WTC11 (cell line): ENCODE measurements around the gene SNTB2.

Experiments used
- CTCF ChIP-seq: fragments of 200-600 bp; IDR thresholded peaks from 2 replicates; pipeline ENCODE4 v1.8.0; 2022; ENCODE audit warnings: antibody characterized with exemption
- FOXK1 ChIP-seq: sonication (generic); formaldehyde crosslinking; IDR thresholded peaks from 2 replicates; pipeline ENCODE4 v1.8.0; 2022; ENCODE audit warnings: mild to moderate bottlenecking, moderate library complexity, missing genetic modification reagents
- FOXP1 ChIP-seq: sonication (generic); formaldehyde crosslinking; IDR thresholded peaks from 2 replicates; pipeline ENCODE4 v1.8.0; 2022; ENCODE audit warnings: missing genetic modification reagents, mild to moderate bottlenecking, moderate library complexity, borderline replicate concordance
- KAT7 ChIP-seq: sonication (generic); formaldehyde crosslinking; IDR thresholded peaks from 2 replicates; pipeline ENCODE4 v1.8.1; 2023; ENCODE audit warnings: missing genetic modification reagents, mild to moderate bottlenecking, borderline replicate concordance
- OVOL2 ChIP-seq: fragments of 250-450 bp; sonication (Bioruptor Pico); IDR thresholded peaks from 2 replicates; pipeline ENCODE4 v1.9.0; 2021; ENCODE audit warnings: mild to moderate bottlenecking, borderline replicate concordance
- PREB ChIP-seq: sonication (generic); formaldehyde crosslinking; IDR thresholded peaks from 2 replicates; pipeline ENCODE4 v1.8.1; 2022; ENCODE audit warnings: mild to moderate bottlenecking, missing genetic modification reagents, moderate library complexity, borderline replicate concordance
- RELA ChIP-seq: sonication (generic); formaldehyde crosslinking; IDR thresholded peaks from 2 replicates; pipeline ENCODE4 v1.8.1; 2022; ENCODE audit warnings: missing genetic modification reagents, mild to moderate bottlenecking, borderline replicate concordance
- TF ChIP-seq, protein P1 (sequence below): sonication (generic); formaldehyde crosslinking; conservative IDR thresholded peaks from 2 replicates; pipeline ENCODE4 v1.8.1; 2023; ENCODE audit warnings: mild to moderate bottlenecking, low read depth, missing genetic modification reagents, moderate library complexity
- TF ChIP-seq, protein P2 (sequence below): sonication (generic); formaldehyde crosslinking; IDR thresholded peaks from 2 replicates; pipeline ENCODE4 v1.8.1; 2023; ENCODE audit warnings: mild to moderate bottlenecking, missing genetic modification reagents
- TF ChIP-seq, protein P3 (sequence below): sonication (generic); formaldehyde crosslinking; IDR thresholded peaks from 2 replicates; pipeline ENCODE4 v1.8.0; 2022; ENCODE audit warnings: mild to moderate bottlenecking, missing genetic modification reagents
- TF ChIP-seq, protein P4 (sequence below): sonication (generic); formaldehyde crosslinking; IDR thresholded peaks from 2 replicates; pipeline ENCODE4 v1.8.1; 2023; ENCODE audit warnings: mild to moderate bottlenecking, moderate library complexity, missing genetic modification reagents

- TF ChIP-seq, protein P1, sequence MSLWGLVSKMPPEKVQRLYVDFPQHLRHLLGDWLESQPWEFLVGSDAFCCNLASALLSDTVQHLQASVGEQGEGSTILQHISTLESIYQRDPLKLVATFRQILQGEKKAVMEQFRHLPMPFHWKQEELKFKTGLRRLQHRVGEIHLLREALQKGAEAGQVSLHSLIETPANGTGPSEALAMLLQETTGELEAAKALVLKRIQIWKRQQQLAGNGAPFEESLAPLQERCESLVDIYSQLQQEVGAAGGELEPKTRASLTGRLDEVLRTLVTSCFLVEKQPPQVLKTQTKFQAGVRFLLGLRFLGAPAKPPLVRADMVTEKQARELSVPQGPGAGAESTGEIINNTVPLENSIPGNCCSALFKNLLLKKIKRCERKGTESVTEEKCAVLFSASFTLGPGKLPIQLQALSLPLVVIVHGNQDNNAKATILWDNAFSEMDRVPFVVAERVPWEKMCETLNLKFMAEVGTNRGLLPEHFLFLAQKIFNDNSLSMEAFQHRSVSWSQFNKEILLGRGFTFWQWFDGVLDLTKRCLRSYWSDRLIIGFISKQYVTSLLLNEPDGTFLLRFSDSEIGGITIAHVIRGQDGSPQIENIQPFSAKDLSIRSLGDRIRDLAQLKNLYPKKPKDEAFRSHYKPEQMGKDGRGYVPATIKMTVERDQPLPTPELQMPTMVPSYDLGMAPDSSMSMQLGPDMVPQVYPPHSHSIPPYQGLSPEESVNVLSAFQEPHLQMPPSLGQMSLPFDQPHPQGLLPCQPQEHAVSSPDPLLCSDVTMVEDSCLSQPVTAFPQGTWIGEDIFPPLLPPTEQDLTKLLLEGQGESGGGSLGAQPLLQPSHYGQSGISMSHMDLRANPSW (CRISPR knock-in tag): no peak
- TF ChIP-seq CTCF (no peak), OVOL2 (no peak), FOXP1 (CRISPR knock-in tag) (no peak), PREB (CRISPR knock-in tag) (no peak), KAT7 (CRISPR knock-in tag) (no peak), FOXK1 (CRISPR knock-in tag) (no peak), RELA (CRISPR knock-in tag) (no peak)
- TF ChIP-seq, protein P2, sequence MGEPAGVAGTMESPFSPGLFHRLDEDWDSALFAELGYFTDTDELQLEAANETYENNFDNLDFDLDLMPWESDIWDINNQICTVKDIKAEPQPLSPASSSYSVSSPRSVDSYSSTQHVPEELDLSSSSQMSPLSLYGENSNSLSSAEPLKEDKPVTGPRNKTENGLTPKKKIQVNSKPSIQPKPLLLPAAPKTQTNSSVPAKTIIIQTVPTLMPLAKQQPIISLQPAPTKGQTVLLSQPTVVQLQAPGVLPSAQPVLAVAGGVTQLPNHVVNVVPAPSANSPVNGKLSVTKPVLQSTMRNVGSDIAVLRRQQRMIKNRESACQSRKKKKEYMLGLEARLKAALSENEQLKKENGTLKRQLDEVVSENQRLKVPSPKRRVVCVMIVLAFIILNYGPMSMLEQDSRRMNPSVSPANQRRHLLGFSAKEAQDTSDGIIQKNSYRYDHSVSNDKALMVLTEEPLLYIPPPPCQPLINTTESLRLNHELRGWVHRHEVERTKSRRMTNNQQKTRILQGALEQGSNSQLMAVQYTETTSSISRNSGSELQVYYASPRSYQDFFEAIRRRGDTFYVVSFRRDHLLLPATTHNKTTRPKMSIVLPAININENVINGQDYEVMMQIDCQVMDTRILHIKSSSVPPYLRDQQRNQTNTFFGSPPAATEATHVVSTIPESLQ: no peak
- TF ChIP-seq, protein P3, sequence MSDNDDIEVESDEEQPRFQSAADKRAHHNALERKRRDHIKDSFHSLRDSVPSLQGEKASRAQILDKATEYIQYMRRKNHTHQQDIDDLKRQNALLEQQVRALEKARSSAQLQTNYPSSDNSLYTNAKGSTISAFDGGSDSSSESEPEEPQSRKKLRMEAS (CRISPR knock-in tag): no peak
- TF ChIP-seq, protein P4, sequence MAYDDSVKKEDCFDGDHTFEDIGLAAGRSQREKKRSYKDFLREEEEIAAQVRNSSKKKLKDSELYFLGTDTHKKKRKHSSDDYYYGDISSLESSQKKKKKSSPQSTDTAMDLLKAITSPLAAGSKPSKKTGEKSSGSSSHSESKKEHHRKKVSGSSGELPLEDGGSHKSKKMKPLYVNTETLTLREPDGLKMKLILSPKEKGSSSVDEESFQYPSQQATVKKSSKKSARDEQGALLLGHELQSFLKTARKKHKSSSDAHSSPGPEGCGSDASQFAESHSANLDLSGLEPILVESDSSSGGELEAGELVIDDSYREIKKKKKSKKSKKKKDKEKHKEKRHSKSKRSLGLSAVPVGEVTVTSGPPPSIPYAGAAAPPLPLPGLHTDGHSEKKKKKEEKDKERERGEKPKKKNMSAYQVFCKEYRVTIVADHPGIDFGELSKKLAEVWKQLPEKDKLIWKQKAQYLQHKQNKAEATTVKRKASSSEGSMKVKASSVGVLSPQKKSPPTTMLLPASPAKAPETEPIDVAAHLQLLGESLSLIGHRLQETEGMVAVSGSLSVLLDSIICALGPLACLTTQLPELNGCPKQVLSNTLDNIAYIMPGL (CRISPR knock-in tag): no peak
Observed at GRCh38 chr16:69294051-69294450, 107.1 kb downstream of the SNTB2 start.
